Upper lobe of left lung (tissue), 6 donors: ENCODE results near the gene ZW10. TPM values are rescaled to one million over a fixed set of nuclear protein-coding genes. Genes with fewer than 3 reads are reported as not detected.

Experiments used
- ATAC-seq, 2 donors: fragments of 200-7000 bp; cut with Tn5 transposase; one replicate each; pipeline ENCODE4 v1.9.1; 2022; ENCODE audit warnings: mild to moderate bottlenecking in 2 of 2, moderate library complexity in 2 of 2; ENCODE audit not compliant: low FRiP score in 2 of 2
- DNase-seq, 2 donors: peaks; one replicate each; pipeline ENCODE4 v3.0.0-alpha.2; 2019 to 2020
- H3K27ac ChIP-seq, 4 donors: fragments of 200-600 bp; sonication (generic); one replicate each; pipeline ENCODE4 v1.5.1; 2016 to 2019
- H3K27me3 ChIP-seq, 4 donors: fragments of 200-600 bp; sonication (generic); one replicate each; pipeline ENCODE4 v1.5.1; 2017 to 2019
- H3K36me3 ChIP-seq, 4 donors: fragments of 200-600 bp; sonication (generic); one replicate each; pipeline ENCODE4 v1.5.1; 2016 to 2019
- H3K4me1 ChIP-seq, 4 donors: fragments of 200-600 bp; sonication (generic); one replicate each; pipeline ENCODE4 v1.5.1; 2018 to 2019
- H3K4me3 ChIP-seq, 4 donors: fragments of 200-600 bp; sonication (generic); one replicate each; pipeline ENCODE4 v1.5.1; 2017 to 2019; ENCODE audit warnings: mild to moderate bottlenecking in 2 of 4, moderate library complexity in 1 of 4
- H3K9me3 ChIP-seq, 4 donors: fragments of 200-600 bp; sonication (generic); one replicate each; pipeline ENCODE4 v1.5.1; 2018 to 2019
- EP300 ChIP-seq, 4 donors: sonication (generic); formaldehyde crosslinking; IDR thresholded peaks; one replicate each; pipeline ENCODE4 v1.5.1; 2017; ENCODE audit warnings: antibody characterized with exemption in 4 of 4, control low read depth in 2 of 4
- POLR2A ChIP-seq, 4 donors: fragments of 450-650 bp; IDR thresholded peaks; one replicate each; pipeline ENCODE4 v1.5.1; 2016 to 2017; ENCODE audit warnings: antibody characterized with exemption in 4 of 4, mild to moderate bottlenecking in 2 of 4
- POLR2AphosphoS5 ChIP-seq, 2 donors: sonication (generic); formaldehyde crosslinking; IDR thresholded peaks; one replicate each; pipeline ENCODE4 v1.5.1; 2017; ENCODE audit warnings: antibody characterized with exemption in 2 of 2
- WGBS, 2 donors: methylation state at CpG; one replicate each; pipeline ENCODE4 v1.1.5; 2017 to 2018; 5-methylcytosine and 5-hydroxymethylcytosine counted together
- total RNA-seq, 6 donors: library from RNA; depleted of rRNA in 4 of 6; stranded (reverse); fragments of >200 nt in 4 of 6; gene quantifications; one replicate each; pipeline versions ENCODE4 v1.1.0 to v1.2.1, GENCODE V29; 2016 to 2021
- TF ChIP-seq, protein P1 (sequence below), 6 experiments: fragments of 450-650 bp in 4 of 6; fragments of 200-600 bp in 2 of 6; sonication (generic) in 2 of 6; IDR thresholded peaks; one replicate each; pipeline ENCODE4 v1.5.1; 2016 to 2019; ENCODE audit warnings: antibody characterized with exemption in 6 of 6
- donor health status: DM: no; HTN: no; CAD: no; lungs with moderate emphysema.
- donor health status: DM: no; HTN: yes; CAD: no; lungs with severe emphysema.

Gene ZW10
- total RNA-seq, 6 donors from 2014 or later = 6.7 to 13.8 (median 9.8) TPM

DNA sequence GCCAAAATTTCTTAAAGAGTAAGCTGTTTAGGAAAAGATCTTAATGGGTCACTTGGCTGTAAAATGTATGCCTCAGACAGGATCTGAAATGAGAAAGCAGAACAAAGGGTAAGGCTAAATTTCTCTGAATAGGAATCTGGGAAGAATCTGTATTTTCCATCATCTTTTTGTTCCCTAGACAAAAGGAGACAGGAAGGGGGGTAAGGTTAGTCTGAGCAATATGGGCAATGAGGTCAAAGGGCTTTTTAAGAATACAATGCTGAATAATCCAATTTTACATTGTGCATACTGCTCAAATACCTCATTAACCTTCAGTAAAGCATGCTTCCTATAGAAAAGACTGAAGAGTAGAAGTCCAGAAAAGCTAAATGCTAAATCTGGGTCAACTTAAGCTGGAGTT, 40.7 kb upstream of the ZW10 start:
- no peaks in the 10 kb centered on the region for H3K27me3 ChIP-seq
- TF ChIP-seq EP300 (IDR thresholded peaks at IDR 0.05) = no peak
- TF ChIP-seq POLR2A (IDR thresholded peaks at IDR 0.05) = no peak
- TF ChIP-seq, protein P1, sequence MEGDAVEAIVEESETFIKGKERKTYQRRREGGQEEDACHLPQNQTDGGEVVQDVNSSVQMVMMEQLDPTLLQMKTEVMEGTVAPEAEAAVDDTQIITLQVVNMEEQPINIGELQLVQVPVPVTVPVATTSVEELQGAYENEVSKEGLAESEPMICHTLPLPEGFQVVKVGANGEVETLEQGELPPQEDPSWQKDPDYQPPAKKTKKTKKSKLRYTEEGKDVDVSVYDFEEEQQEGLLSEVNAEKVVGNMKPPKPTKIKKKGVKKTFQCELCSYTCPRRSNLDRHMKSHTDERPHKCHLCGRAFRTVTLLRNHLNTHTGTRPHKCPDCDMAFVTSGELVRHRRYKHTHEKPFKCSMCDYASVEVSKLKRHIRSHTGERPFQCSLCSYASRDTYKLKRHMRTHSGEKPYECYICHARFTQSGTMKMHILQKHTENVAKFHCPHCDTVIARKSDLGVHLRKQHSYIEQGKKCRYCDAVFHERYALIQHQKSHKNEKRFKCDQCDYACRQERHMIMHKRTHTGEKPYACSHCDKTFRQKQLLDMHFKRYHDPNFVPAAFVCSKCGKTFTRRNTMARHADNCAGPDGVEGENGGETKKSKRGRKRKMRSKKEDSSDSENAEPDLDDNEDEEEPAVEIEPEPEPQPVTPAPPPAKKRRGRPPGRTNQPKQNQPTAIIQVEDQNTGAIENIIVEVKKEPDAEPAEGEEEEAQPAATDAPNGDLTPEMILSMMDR (IDR thresholded peaks at IDR 0.05) = no peak
- no peak for TF ChIP-seq POLR2AphosphoS5 (IDR thresholded peaks at IDR 0.05)
- no peaks in the 10 kb centered on the region for H3K9me3 ChIP-seq
- H3K4me1 ChIP-seq = no peaks in the 10 kb centered on the region
- peaks cover 0 to 43% (median 8%) of the 10 kb centered on the region in 4 donors for H3K36me3 ChIP-seq
- no peak overlapping the region for H3K27ac ChIP-seq
- DNase-seq (no peak), ATAC-seq (no peak)
- no peak overlapping the region for H3K4me3 ChIP-seq

DNA sequence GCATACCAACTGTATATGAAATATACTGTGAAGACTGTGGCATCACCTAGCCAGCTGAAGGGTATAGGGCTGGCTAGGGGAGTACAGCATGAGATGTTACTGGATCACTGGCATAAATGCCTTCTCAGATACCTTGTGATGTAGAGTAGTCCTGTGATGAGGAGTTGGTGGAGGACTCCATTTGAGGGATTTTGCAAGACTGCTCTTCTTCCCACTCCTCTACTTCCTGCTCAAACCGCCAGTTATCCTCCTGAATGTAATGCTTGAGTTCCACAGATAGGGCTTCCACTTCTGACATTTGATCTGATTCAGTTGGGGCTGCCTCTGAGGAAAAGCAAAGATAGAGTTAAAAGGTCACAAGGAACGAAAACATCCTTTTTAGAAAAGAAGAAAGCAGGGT, 35.4 kb upstream of the ZW10 start:
- no peak overlapping the region for H3K27ac ChIP-seq
- DNase-seq (no peak), ATAC-seq (no peak)
- H3K4me3 ChIP-seq = no peak overlapping the region
- H3K27me3 ChIP-seq = no peaks in the 10 kb centered on the region
- no peaks in the 10 kb centered on the region for H3K9me3 ChIP-seq
- H3K4me1 ChIP-seq = no peaks in the 10 kb centered on the region
- 46 to 50% methylated on average over 2 of the region's 2 CpGs for WGBS, 2 donors
- peaks cover 0 to 71% (median 15%) of the 10 kb centered on the region in 4 donors for H3K36me3 ChIP-seq
- TF ChIP-seq EP300 (IDR thresholded peaks at IDR 0.05) (no peak), POLR2A (IDR thresholded peaks at IDR 0.05) (no peak), POLR2AphosphoS5 (IDR thresholded peaks at IDR 0.05) (no peak)
- TF ChIP-seq, protein P1 (IDR thresholded peaks at IDR 0.05) = no peak

DNA sequence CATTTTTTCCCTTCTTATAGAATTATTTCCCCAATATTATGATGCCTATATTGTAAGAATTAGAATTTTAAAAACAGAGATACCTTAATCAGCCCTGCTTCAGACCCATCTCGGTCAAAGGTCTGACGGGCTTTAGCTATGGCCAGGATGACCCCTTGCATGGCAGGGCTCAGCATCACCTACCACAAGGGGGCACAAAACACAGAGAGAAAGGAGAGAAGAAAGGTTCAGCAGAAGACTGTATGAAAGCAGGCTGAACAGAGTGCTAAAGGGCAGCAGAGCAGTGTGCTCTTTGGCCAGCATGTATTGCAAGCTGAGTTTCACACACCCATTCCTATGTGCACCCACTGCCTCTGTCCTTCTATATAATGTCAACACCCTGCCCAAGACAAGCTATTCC, 32.9 kb upstream of the ZW10 start:
- Histone ChIP-seq H3K27ac (no peak overlapping the region), H3K9me3 (no peaks in the 10 kb centered on the region), H3K4me3 (no peak overlapping the region), H3K4me1 (no peaks in the 10 kb centered on the region), H3K27me3 (no peaks in the 10 kb centered on the region), H3K36me3 (peaks cover 9 to 84% (median 32%) of the 10 kb centered on the region in 4 donors)
- WGBS, 2 donors = 96 to 98% methylated on average over 2 of the region's 2 CpGs
- TF ChIP-seq EP300 (IDR thresholded peaks at IDR 0.05) = no peak
- TF ChIP-seq, protein P1 (IDR thresholded peaks at IDR 0.05) = peak in 2 of 6 experiments; percentile 6 to 15
- ATAC-seq (no peak), DNase-seq (no peak)

DNA sequence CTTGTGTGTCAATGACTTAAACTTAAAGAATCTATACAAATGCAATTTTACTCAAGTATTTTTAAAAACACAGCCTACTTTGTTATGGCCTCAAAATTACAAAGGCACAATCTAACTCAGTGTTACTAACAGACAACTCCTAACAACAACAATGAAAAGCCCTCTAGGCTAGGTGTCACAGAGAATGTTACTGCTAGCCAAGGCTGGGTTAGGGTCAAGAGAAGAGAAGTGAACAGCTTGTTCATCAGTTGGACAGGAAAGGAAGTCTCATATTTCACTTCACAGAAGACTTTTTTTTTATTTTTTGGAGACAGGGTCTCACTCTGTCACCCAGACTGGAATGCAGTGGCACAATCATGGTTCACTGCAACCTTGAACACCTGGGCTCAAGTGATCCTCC, 32.1 kb upstream of the ZW10 start:
- Histone ChIP-seq H3K27me3 (no peaks in the 10 kb centered on the region), H3K9me3 (no peaks in the 10 kb centered on the region), H3K27ac (no peak overlapping the region), H3K4me1 (no peaks in the 10 kb centered on the region), H3K4me3 (no peak overlapping the region), H3K36me3 (peaks cover 10 to 84% (median 35%) of the 10 kb centered on the region in 4 donors)
- TF ChIP-seq EP300 (IDR thresholded peaks at IDR 0.05) (no peak), POLR2AphosphoS5 (IDR thresholded peaks at IDR 0.05) (no peak), POLR2A (IDR thresholded peaks at IDR 0.05) (no peak)
- TF ChIP-seq, protein P1 (IDR thresholded peaks at IDR 0.05) = no peak
- no peak for ATAC-seq
- DNase-seq = no peak

DNA sequence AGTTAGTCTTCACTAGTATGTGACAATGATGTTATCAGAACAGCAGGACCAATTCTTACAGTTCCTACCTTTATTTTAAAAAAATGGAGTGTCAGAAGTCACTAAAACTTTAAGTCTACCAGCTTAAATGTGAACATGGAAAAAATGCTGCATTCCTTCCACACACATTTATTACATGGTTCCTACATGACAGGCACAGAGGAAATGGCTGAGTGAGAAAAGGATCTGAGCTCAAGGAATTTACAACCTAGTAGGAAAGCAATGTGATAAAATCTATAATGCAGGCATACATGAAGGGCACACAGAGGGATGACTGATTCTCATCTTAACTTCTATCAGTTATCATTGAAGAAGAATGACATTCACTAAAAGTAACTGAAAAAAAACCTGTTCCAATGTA, 29.1 kb upstream of the ZW10 start:
- TF ChIP-seq POLR2AphosphoS5 (IDR thresholded peaks at IDR 0.05) (no peak), EP300 (IDR thresholded peaks at IDR 0.05) (no peak), POLR2A (IDR thresholded peaks at IDR 0.05) (no peak)
- TF ChIP-seq, protein P1 (IDR thresholded peaks at IDR 0.05) = no peak
- H3K4me1 ChIP-seq = no peaks in the 10 kb centered on the region
- H3K27ac ChIP-seq = no peak overlapping the region
- no peaks in the 10 kb centered on the region for H3K27me3 ChIP-seq
- H3K4me3 ChIP-seq = no peak overlapping the region
- DNase-seq (no peak), ATAC-seq (no peak)
- H3K36me3 ChIP-seq = peaks cover 10 to 78% (median 35%) of the 10 kb centered on the region in 4 donors
- H3K9me3 ChIP-seq = no peaks in the 10 kb centered on the region
